Stimulated activated effector memory CD8-positive, alpha-beta T cell treated with anti-CD3 and anti-CD28 coated beads, Interleukin-12 subunit alpha, Interleukin-12 subunit beta, amount 100 ng/mL, for 72 hours (primary cell): ENCODE data around the gene CNDP2.
"Not testable (repeated sequence)": the region's sequence is repeated elsewhere in the genome, so short reads cannot be mapped to it uniquely, and the experiment has no call there.

Experiments used
- ATAC-seq: fragments of 150-1000 bp; cut with Tn5 transposase; 2 replicates; pipeline ENCODE4 v1.10.0; 2021
- DNase-seq, 2 donors: peaks; one replicate each; pipeline ENCODE4 v3.0.0; 2021 to 2022; ENCODE audit warnings: low spot score in 2 of 2
- H3K27ac Mint-ChIP-seq: one replicate; pipeline ENCODE4 v1.8.0; 2022; ENCODE audit warnings: mild to moderate bottlenecking, mixed read lengths
- H3K36me3 Mint-ChIP-seq: one replicate; pipeline ENCODE4 v1.8.0; 2022; ENCODE audit warnings: mild to moderate bottlenecking, mixed read lengths
- H3K4me1 Mint-ChIP-seq: one replicate; pipeline ENCODE4 v1.8.0; 2022; ENCODE audit warnings: mixed read lengths
- H3K4me3 Mint-ChIP-seq: one replicate; pipeline ENCODE4 v1.8.0; 2022; ENCODE audit warnings: mild to moderate bottlenecking, mixed read lengths
- H3K9me3 Mint-ChIP-seq: one replicate; pipeline ENCODE4 v1.8.0; 2022; ENCODE audit warnings: mixed read lengths

CNDP2 gene

GRCh38 chr18:74515620-74516231 is 19.6 kb downstream of the CNDP2 start:
- peaks cover 71% of the 10 kb centered on the region for H3K36me3 Mint-ChIP-seq
- ATAC-seq = no peak
- H3K27ac Mint-ChIP-seq = peak overlapping the region; percentile 52
- no peak for DNase-seq
- peaks cover 20% of the 10 kb centered on the region for H3K4me1 Mint-ChIP-seq
- H3K4me3 Mint-ChIP-seq = no peak overlapping the region
- H3K9me3 Mint-ChIP-seq = no peaks in the 10 kb centered on the region

GRCh38 chr18:74516271-74517235 is 20.4 kb downstream of the CNDP2 start:
- Mint-ChIP-seq H3K9me3 (no peaks in the 10 kb centered on the region), H3K36me3 (peaks cover 70% of the 10 kb centered on the region), H3K4me1 (peaks cover 20% of the 10 kb centered on the region), H3K27ac (no peak overlapping the region), H3K4me3 (no peak overlapping the region)
- DNase-seq (no peak), ATAC-seq (no peak)

- ATAC-seq (no peak), DNase-seq (no peak)
- H3K36me3 Mint-ChIP-seq = peaks cover 66% of the 10 kb centered on the region
- peaks cover 20% of the 10 kb centered on the region for H3K4me1 Mint-ChIP-seq
- no peak overlapping the region for H3K27ac Mint-ChIP-seq
- H3K4me3 Mint-ChIP-seq = no peak overlapping the region
- no peaks in the 10 kb centered on the region for H3K9me3 Mint-ChIP-seq
Measured at GRCh38 chr18:74517236-74517630, 21.1 kb downstream of the CNDP2 start.

- peaks cover 8% of the 10 kb centered on the region for H3K4me1 Mint-ChIP-seq
- DNase-seq = no peak
- H3K9me3 Mint-ChIP-seq = no peaks in the 10 kb centered on the region
- peaks cover 57% of the 10 kb centered on the region for H3K36me3 Mint-ChIP-seq
- no peak overlapping the region for H3K27ac Mint-ChIP-seq
- no peak overlapping the region for H3K4me3 Mint-ChIP-seq
- ATAC-seq = no peak
Measured at GRCh38 chr18:74518456-74519295, 22.5 kb downstream of the CNDP2 start.

- H3K4me3 Mint-ChIP-seq = no peak overlapping the region
- DNase-seq (no peak), ATAC-seq (no peak)
- H3K27ac Mint-ChIP-seq = peak overlapping the region; percentile 29
- H3K9me3 Mint-ChIP-seq = no peaks in the 10 kb centered on the region
- H3K36me3 Mint-ChIP-seq = peaks cover 56% of the 10 kb centered on the region
- H3K4me1 Mint-ChIP-seq = peaks cover 6% of the 10 kb centered on the region
Measured at GRCh38 chr18:74519320-74520095, 23.3 kb downstream of the CNDP2 start.

GRCh38 chr18:74520096-74520833 is 24.1 kb downstream of the CNDP2 start:
- ATAC-seq (no peak), DNase-seq (no peak)
- H3K9me3 Mint-ChIP-seq = no peaks in the 10 kb centered on the region
- no peaks in the 10 kb centered on the region for H3K4me1 Mint-ChIP-seq
- no peak overlapping the region for H3K27ac Mint-ChIP-seq
- no peak overlapping the region for H3K4me3 Mint-ChIP-seq
- H3K36me3 Mint-ChIP-seq = peaks cover 48% of the 10 kb centered on the region

- no peaks in the 10 kb centered on the region for H3K4me1 Mint-ChIP-seq
- no peak overlapping the region for H3K4me3 Mint-ChIP-seq
- peaks cover 48% of the 10 kb centered on the region for H3K36me3 Mint-ChIP-seq
- H3K9me3 Mint-ChIP-seq = no peaks in the 10 kb centered on the region
- H3K27ac Mint-ChIP-seq = no peak overlapping the region
- no peak for ATAC-seq
- DNase-seq = no peak
Measured at GRCh38 chr18:74521068-74521725, 25.0 kb downstream of the CNDP2 start.

- ATAC-seq = no peak
- no peaks in the 10 kb centered on the region for H3K9me3 Mint-ChIP-seq
- H3K4me3 Mint-ChIP-seq = no peak overlapping the region
- H3K4me1 Mint-ChIP-seq = no peaks in the 10 kb centered on the region
- DNase-seq = no peak
- peaks cover 32% of the 10 kb centered on the region for H3K36me3 Mint-ChIP-seq
- no peak overlapping the region for H3K27ac Mint-ChIP-seq
Measured at GRCh38 chr18:74522635-74523548, 26.7 kb downstream of the CNDP2 start.

GRCh38 chr18:74524097-74524496 is 27.9 kb downstream of the CNDP2 start:
- DNase-seq (no peak), ATAC-seq (no peak)
- Mint-ChIP-seq H3K36me3 (peaks cover 26% of the 10 kb centered on the region), H3K4me1 (no peaks in the 10 kb centered on the region), H3K27ac (no peak overlapping the region), H3K9me3 (no peaks in the 10 kb centered on the region), H3K4me3 (no peak overlapping the region)

- not testable (repeated sequence) for ATAC-seq, H3K27ac Mint-ChIP-seq, H3K9me3 Mint-ChIP-seq, H3K4me1 Mint-ChIP-seq, DNase-seq, H3K4me3 Mint-ChIP-seq
- H3K36me3 Mint-ChIP-seq = peaks cover 24% of the 10 kb centered on the region
Measured at GRCh38 chr18:74524915-74525314, 28.8 kb downstream of the CNDP2 start.

GRCh38 chr18:74525741-74526140 is 29.6 kb downstream of the CNDP2 start:
- H3K9me3 Mint-ChIP-seq = no peaks in the 10 kb centered on the region
- no peak for ATAC-seq

GRCh38 chr18:74526488-74526887 is 30.3 kb downstream of the CNDP2 start:
- Mint-ChIP-seq H3K9me3 (no peaks in the 10 kb centered on the region), H3K27ac (no peak overlapping the region), H3K36me3 (peaks cover 9% of the 10 kb centered on the region), H3K4me1 (no peaks in the 10 kb centered on the region), H3K4me3 (no peak overlapping the region)
- DNase-seq (no peak), ATAC-seq (no peak)

More at GRCh38 chr18:74525741-74526140, 29.6 kb downstream of the CNDP2 start:
- no peak for DNase-seq
- Mint-ChIP-seq H3K36me3 (peaks cover 15% of the 10 kb centered on the region), H3K4me3 (no peak overlapping the region), H3K4me1 (no peaks in the 10 kb centered on the region), H3K27ac (no peak overlapping the region)

GRCh38 chr18:74528478-74528877 is 32.3 kb downstream of the CNDP2 start:
- ATAC-seq = no peak
- Mint-ChIP-seq H3K36me3 (no peaks in the 10 kb centered on the region), H3K27ac (no peak overlapping the region), H3K4me3 (no peak overlapping the region), H3K9me3 (no peaks in the 10 kb centered on the region), H3K4me1 (no peaks in the 10 kb centered on the region)
- no peak for DNase-seq
